Stomach (tissue), 9 donors: Measurements from ENCODE around the gene MZT2B. TPM values are rescaled to one million over a fixed set of nuclear protein-coding genes. Genes with fewer than 3 reads are reported as not detected.
"Not testable (repeated sequence)": the region's sequence is repeated elsewhere in the genome, so short reads cannot be mapped to it uniquely, and the experiment has no call there.

ENCODE experiments used
- DNase-seq, 2 donors: peaks; one replicate each; pipeline versions ENCODE4 v3.0.0 to v3.0.0-alpha.2; 2013 to 2019
- H3K27ac ChIP-seq, 5 donors: fragments of 200-600 bp in 4 of 5; sonication (generic) in 4 of 5; one replicate each; pipeline ENCODE4 v1.5.1; 2013 to 2019; ENCODE audit warnings: mild to moderate bottlenecking in 1 of 5, moderate library complexity in 1 of 5
- H3K27me3 ChIP-seq, 3 donors: fragments of 200-600 bp; sonication (generic); one replicate each; pipeline ENCODE4 v1.5.1; 2017 to 2019; ENCODE audit warnings: mixed run types in 1 of 3
- H3K36me3 ChIP-seq, 4 donors: fragments of 200-600 bp; sonication (generic); 1 replicate in 3 of 4; 2 replicates in 1 of 4; pipeline ENCODE4 v1.5.1; 2016 to 2019
- H3K4me1 ChIP-seq, 4 donors: fragments of 200-600 bp; sonication (generic); one replicate each; pipeline ENCODE4 v1.5.1; 2016 to 2019
- H3K4me3 ChIP-seq, 4 donors: fragments of 200-600 bp; sonication (generic) in 3 of 4; one replicate each; pipeline ENCODE4 v1.5.1; 2016 to 2019; ENCODE audit warnings: mild to moderate bottlenecking in 1 of 4
- H3K9me3 ChIP-seq, 4 donors: fragments of 200-600 bp; sonication (generic); one replicate each; pipeline ENCODE4 v1.5.1; 2016 to 2019
- POLR2A ChIP-seq, 4 donors: fragments of 450-650 bp; IDR thresholded peaks; one replicate each; pipeline ENCODE4 v1.6.1; 2016; ENCODE audit warnings: antibody characterized with exemption in 4 of 4, control low read depth in 2 of 4, mild to moderate bottlenecking in 1 of 4, moderate library complexity in 1 of 4
- POLR2AphosphoS5 ChIP-seq, 3 donors: sonication (generic); formaldehyde crosslinking; IDR thresholded peaks; one replicate each; pipeline ENCODE4 v1.6.1; 2016; ENCODE audit warnings: antibody characterized with exemption in 3 of 3
- WGBS, 5 donors: extraction: QIAGEN DNeasy Blood & Tissue Kit in 3 of 5; methylation state at CpG; one replicate each; pipeline versions ENCODE4 v1.1.5 to v1.1.7; 2013 to 2018; 5-methylcytosine and 5-hydroxymethylcytosine counted together
- intact Hi-C: fragments of 100-400 bp; cut with DNase I; formaldehyde crosslinking; loops from one replicate; pipeline ENCODE4 v1.15.1; 2023; ENCODE audit warnings: low total_unique reads
- polyA plus RNA-seq, 3 donors: library from polyadenylated mRNA; stranded (reverse); fragments of 200-250 nt; gene quantifications; one replicate each; pipeline ENCODE4 v1.2.3, GENCODE V29; 2013
- total RNA-seq, 5 donors: library from RNA; depleted of rRNA; stranded (reverse); fragments of >200 nt; gene quantifications; one replicate each; pipeline versions ENCODE4 v1.1.0 to v1.2.3, GENCODE V29; 2014 to 2016
- TF ChIP-seq, protein P1 (sequence below), 7 experiments: fragments of 450-650 bp in 4 of 7; fragments of 200-600 bp in 3 of 7; sonication (generic) in 3 of 7; IDR thresholded peaks; one replicate each; pipeline ENCODE4 v1.5.1; 2016 to 2019; ENCODE audit warnings: antibody characterized with exemption in 7 of 7, control low read depth in 2 of 7, mild to moderate bottlenecking in 1 of 7
- donor health status: healthy with polysubstance abuse.
- donor health status: Bipolar disorder and iron deficiency.
- donor health status: healthy.

MZT2B gene
- total and polyA plus RNA-seq, 8 donors: 52.3 to 521 (median 253) TPM

DNA sequence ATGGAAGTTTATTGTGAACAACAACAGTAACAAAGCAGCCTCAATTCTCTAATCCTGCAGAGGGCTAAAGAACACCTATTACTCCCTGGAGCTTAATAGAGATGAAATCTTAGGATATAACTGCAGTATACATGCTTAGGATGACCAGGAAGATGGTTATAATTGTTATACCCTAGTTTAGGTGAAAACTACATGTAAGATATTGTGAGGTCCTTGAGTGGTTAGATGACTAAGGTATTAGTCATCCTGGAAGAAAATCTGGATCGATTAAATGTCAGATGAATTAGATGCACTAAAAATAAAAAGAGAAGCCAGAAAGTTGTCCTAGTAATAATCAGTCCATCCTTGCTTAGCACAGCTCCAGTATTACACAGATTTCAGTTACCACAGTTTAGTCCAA is 38.4 kb downstream of the MZT2B start:
- DNase-seq, intact Hi-C loops, H3K4me1 ChIP-seq, H3K9me3 ChIP-seq, H3K36me3 ChIP-seq, H3K4me3 ChIP-seq, H3K27ac ChIP-seq: not testable (repeated sequence)
- WGBS, 5 donors: 20 to 100% (median 49%) methylated on average over 1 of the region's 1 CpG; no CpG with 5 or more reads in 1 of the 5 donors
- peaks cover 0 to 13% (median 0%) of the 10 kb centered on the region in 3 donors for H3K27me3 ChIP-seq

DNA sequence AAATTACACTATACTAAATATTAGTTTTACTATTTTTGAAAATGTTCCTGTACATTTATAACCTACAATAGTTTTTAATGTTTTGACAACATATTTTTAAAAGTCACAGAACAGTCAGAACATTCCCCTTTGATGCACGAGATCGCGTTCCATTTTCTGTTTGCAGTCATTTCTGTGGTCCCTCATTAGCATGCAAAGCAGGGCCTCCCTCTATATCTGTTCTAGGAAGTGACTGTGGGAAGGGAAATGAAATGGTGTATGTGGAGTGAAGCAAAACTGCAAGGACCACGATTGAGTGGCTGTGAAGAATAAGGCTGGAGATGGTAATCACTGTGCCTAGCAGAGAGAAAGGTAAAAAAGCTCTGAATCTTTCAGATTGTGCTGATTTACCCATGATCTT is 40.5 kb downstream of the MZT2B start:
- H3K9me3 ChIP-seq, H3K36me3 ChIP-seq, H3K4me1 ChIP-seq, H3K4me3 ChIP-seq, intact Hi-C loops, DNase-seq, H3K27me3 ChIP-seq, H3K27ac ChIP-seq: not testable (repeated sequence)
- WGBS, 5 donors: 39 to 52% (median 47%) methylated on average over 4 of the region's 4 CpGs

DNA sequence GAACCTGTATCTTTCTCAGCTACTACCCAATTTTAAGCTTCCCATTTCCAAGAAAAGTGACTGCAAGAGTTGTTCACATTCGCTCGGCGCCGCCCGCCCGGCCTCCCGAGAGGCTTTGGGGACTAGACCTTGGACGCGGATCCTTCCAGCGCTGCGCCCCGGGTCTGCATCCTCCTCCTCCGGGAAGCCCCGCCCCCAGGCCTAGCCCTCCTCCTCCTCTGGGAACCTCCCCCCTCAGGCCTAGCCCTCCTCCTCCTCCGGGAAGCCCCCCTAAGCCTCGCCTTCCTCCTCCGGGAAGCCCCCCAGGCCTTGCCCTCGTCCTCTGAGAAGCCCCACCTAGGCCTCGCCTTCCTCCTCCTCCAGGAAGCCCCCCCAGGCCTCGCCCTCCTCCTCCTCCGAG is 45.9 kb downstream of the MZT2B start:
- peaks cover 0 to 34% (median 0%) of the 10 kb centered on the region in 3 donors for H3K27me3 ChIP-seq
- intact Hi-C loops, DNase-seq, H3K4me1 ChIP-seq, H3K27ac ChIP-seq, H3K36me3 ChIP-seq, H3K4me3 ChIP-seq: not testable (repeated sequence)
- H3K9me3 ChIP-seq: peaks cover 0 to 13% (median 3%) of the 10 kb centered on the region in 4 donors
- WGBS, 5 donors: 92 to 96% (median 94%) methylated on average over 17 to 21 of the region's 21 CpGs

DNA sequence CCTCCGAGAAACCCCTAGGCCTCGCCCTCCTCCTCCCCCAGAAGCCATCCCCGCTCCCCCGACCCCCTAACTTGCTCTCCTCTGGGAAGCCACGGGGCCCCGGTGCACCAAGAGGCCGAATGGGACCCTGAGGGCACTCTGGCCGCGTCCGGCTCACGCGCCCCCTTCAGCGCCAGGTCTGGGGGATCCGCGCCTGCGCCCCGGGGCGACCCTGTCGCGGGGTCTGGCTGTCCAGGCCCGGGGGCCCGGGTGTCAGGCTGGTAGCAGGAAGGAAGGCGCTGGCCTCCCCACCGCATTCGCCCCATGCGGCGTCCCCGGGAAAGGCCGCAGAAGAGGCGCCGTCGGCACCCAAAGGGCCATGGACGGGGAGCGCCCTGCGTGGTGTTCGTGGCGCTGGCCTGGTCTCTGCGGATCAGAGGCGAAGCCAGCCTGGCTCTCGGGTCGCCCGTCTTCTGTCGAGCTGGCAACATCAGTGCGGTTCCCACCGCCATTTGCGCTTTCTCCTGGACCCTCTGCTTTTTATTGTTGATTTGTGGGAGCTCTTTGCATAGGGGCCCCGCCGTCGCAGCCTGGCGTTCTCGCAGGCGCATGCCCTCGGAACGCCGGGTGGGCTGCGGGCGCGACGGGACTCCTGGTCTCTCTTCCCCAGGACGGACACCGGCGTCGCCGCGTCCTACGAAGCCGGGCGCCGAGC is 46.6 kb downstream of the MZT2B start:
- H3K4me1 ChIP-seq, intact Hi-C loops, H3K27ac ChIP-seq, H3K36me3 ChIP-seq, DNase-seq: not testable (repeated sequence)
- H3K27me3 ChIP-seq: peaks cover 0 to 34% (median 0%) of the 10 kb centered on the region in 3 donors
- peaks cover 0 to 13% (median 3%) of the 10 kb centered on the region in 4 donors for H3K9me3 ChIP-seq
- peak overlapping the region in 2 of 4 donors; percentile 8 to 19 for H3K4me3 ChIP-seq
- WGBS, 5 donors: 85 to 90% (median 86%) methylated on average over 55 to 69 of the region's 69 CpGs

DNA sequence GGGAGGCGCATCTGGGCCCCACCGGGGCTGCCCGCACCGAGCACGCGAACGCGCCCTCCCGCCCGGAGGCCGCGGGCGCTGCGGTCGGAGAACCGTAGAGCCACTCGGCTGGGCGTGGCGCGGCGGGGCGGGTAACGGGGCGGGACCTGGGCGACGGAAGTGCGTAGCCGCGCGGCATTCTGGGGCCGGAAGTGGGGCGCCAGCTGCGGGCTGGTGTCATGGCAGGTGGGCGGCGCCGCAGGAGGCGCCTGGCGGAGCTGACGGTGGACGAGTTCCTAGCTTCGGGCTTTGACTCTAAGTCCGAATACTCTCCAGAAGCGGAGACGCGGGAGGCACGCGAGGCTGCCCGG is 47.1 kb downstream of the MZT2B start:
- H3K4me3 ChIP-seq: peak overlapping the region in 3 of 4 donors; percentile 8 to 19 (median 11)
- H3K27me3 ChIP-seq: peaks cover 0 to 34% (median 0%) of the 10 kb centered on the region in 3 donors
- H3K27ac ChIP-seq, H3K36me3 ChIP-seq, H3K4me1 ChIP-seq, intact Hi-C loops: not testable (repeated sequence)
- DNase-seq: peak in 1 of 2 donors; percentile 76
- peaks cover 0 to 13% (median 3%) of the 10 kb centered on the region in 4 donors for H3K9me3 ChIP-seq
- 35 to 58% (median 44%) methylated on average over 26 to 47 of the region's 48 CpGs for WGBS, 5 donors

DNA sequence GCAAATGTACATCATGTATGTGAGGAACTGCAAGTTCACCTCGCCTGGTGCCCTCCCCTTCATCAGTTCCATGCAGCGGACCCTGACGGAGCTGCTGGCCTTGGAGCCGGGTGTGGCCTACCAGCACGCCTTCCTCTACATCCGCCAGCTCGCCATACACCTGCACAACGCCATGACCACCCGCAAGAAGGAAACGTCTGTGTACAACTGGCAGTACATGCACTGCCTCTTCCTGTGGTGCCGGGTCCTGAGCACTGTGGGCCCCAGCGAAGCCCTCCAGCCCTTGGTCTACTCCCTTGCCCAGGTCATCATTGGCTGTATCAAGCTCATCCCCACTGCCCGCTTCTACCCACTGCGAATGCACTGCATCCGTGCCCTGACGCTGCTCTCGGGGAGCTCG is 48.3 kb downstream of the MZT2B start:
- H3K27ac ChIP-seq, DNase-seq, H3K4me1 ChIP-seq, intact Hi-C loops, H3K4me3 ChIP-seq, H3K36me3 ChIP-seq: not testable (repeated sequence)
- Histone ChIP-seq H3K27me3 (peaks cover 0 to 34% (median 0%) of the 10 kb centered on the region in 3 donors), H3K9me3 (peaks cover 0 to 13% (median 3%) of the 10 kb centered on the region in 4 donors)
- WGBS, 5 donors: 89 to 96% (median 92%) methylated on average over 16 to 18 of the region's 18 CpGs

DNA sequence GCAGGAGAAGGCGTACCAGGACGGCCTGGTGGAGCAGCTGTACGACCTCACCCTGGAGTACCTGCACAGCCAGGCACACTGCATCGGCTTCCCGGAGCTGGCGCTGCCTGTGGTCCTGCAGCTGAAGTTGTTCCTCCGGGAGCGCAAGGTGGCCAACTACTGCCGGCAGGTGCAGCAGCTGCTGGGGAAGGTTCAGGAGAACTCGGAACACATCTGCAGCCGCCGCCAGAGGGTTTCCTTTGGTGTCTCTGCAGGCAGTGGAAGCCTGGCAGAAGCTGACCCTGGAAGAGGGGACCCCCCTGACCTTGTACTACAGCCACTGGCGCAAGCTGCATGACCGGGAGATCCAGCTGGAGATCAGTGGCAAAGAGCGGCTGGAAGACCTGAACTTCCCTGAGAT is 48.8 kb downstream of the MZT2B start:
- Histone ChIP-seq H3K9me3 (peaks cover 0 to 13% (median 3%) of the 10 kb centered on the region in 4 donors), H3K27me3 (peaks cover 0 to 34% (median 0%) of the 10 kb centered on the region in 3 donors)
- H3K36me3 ChIP-seq, H3K4me1 ChIP-seq, H3K4me3 ChIP-seq, H3K27ac ChIP-seq, DNase-seq, intact Hi-C loops: not testable (repeated sequence)
- WGBS, 5 donors: 94 to 96% (median 95%) methylated on average over 10 to 15 of the region's 15 CpGs

DNA sequence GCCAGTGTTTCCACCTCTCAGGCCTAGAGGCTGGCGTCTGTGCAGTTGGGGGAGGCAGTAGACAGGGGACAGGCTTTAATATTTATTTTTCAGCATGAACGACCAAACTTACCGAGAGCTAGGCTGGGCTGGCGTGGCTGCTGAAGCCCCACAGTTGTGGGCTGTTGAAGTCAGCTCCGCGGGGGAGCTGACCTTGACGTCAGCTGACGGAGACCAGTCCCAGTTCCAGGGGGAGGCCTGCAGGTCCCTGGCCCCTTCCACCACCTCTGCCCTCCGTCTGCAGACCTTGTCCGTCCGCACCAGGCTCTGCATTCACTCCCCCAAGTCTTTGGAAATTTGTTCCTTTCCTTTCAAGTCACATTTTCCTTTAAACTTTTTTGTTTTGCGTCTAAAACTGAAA is 49.6 kb downstream of the MZT2B start:
- H3K27me3 ChIP-seq: peaks cover 0 to 34% (median 0%) of the 10 kb centered on the region in 3 donors
- DNase-seq: no peak
- no peaks in the 10 kb centered on the region for H3K36me3 ChIP-seq
- no peaks in the 10 kb centered on the region for H3K4me1 ChIP-seq
- intact Hi-C loops: no loop called here
- H3K4me3 ChIP-seq: no peak overlapping the region
- peaks cover 0 to 13% (median 3%) of the 10 kb centered on the region in 4 donors for H3K9me3 ChIP-seq
- WGBS, 5 donors: 81 to 88% (median 85%) methylated on average over 12 of the region's 12 CpGs
- TF ChIP-seq POLR2A (IDR thresholded peaks at IDR 0.05) (no peak), POLR2AphosphoS5 (IDR thresholded peaks at IDR 0.05) (no peak)
- TF ChIP-seq, protein P1, sequence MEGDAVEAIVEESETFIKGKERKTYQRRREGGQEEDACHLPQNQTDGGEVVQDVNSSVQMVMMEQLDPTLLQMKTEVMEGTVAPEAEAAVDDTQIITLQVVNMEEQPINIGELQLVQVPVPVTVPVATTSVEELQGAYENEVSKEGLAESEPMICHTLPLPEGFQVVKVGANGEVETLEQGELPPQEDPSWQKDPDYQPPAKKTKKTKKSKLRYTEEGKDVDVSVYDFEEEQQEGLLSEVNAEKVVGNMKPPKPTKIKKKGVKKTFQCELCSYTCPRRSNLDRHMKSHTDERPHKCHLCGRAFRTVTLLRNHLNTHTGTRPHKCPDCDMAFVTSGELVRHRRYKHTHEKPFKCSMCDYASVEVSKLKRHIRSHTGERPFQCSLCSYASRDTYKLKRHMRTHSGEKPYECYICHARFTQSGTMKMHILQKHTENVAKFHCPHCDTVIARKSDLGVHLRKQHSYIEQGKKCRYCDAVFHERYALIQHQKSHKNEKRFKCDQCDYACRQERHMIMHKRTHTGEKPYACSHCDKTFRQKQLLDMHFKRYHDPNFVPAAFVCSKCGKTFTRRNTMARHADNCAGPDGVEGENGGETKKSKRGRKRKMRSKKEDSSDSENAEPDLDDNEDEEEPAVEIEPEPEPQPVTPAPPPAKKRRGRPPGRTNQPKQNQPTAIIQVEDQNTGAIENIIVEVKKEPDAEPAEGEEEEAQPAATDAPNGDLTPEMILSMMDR (IDR thresholded peaks at IDR 0.05): no peak
- no peak overlapping the region for H3K27ac ChIP-seq

DNA sequence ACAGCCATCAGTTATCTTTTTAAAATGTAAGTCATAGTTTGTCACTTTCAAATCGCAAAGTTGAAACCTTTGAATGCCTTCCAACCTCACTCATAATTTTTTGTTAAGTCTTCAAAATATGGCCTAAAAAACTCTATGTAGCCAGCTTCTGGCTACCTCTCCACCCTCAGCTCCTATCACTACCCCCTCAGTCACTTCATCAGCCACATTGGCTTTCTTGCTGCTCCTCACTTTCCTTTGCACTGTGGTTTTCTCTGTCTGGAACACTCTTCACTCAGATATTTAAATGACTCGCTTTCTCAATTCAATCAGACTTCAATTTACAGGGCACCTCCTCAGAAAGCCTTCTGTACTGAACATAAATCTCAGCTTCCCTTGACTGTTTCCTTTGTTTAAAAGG is 51.0 kb downstream of the MZT2B start:
- DNase-seq, intact Hi-C loops, H3K27ac ChIP-seq, H3K4me1 ChIP-seq, H3K36me3 ChIP-seq, H3K4me3 ChIP-seq: not testable (repeated sequence)
- peaks cover 0 to 33% (median 0%) of the 10 kb centered on the region in 3 donors for H3K27me3 ChIP-seq
- WGBS, 5 donors: 71 to 93% (median 85%) methylated on average over 2 of the region's 2 CpGs
- peaks cover 0 to 13% (median 3%) of the 10 kb centered on the region in 4 donors for H3K9me3 ChIP-seq

DNA sequence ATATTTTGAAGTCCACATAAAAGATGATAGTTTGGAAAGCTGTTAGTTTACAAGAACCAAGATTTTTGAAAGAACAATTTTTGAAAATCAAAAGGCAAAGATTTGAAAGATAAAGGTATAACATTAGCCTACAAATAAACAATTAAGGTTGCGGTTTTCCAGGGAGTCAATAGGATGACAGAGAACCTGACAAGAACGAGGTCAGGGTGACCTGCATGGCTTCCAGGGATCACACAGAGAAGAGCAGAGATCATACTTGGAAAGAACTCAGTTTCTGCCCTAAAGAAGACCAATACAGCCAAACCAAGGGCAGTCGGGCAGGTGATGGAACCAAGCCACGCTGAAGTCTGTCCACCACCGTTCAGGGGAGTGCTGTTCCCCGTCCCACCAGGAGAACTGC is 57.5 kb downstream of the MZT2B start:
- H3K9me3 ChIP-seq, H3K4me3 ChIP-seq, H3K36me3 ChIP-seq, intact Hi-C loops, H3K27me3 ChIP-seq, H3K4me1 ChIP-seq, DNase-seq, H3K27ac ChIP-seq: not testable (repeated sequence)
- 64 to 77% (median 69%) methylated on average over 6 of the region's 6 CpGs for WGBS, 5 donors
